Hepatocyte (in vitro differentiated cells): ENCODE results near the gene APOBEC3F.

Source experiments
- CTCF ChIP-seq: fragments of 200-600 bp; sonication (generic); IDR thresholded peaks from 2 replicates; pipeline ENCODE4 v1.5.1; 2016; ENCODE audit warnings: antibody characterized with exemption, mild to moderate bottlenecking; ENCODE audit not compliant: poor library complexity
- EZH2 ChIP-seq: fragments of 200-600 bp; sonication (generic); IDR thresholded peaks from 2 replicates; pipeline ENCODE4 v1.6.1; 2016; ENCODE audit warnings: antibody characterized with exemption, mild to moderate bottlenecking, borderline replicate concordance

GRCh38 chr22:39087881-39088684 lies 47.4 kb downstream of the APOBEC3F start:
- TF ChIP-seq CTCF (no peak), EZH2 (no peak)
